Measurements from ENCODE around the gene CBLB.
"Not testable (repeated sequence)": the region's sequence is repeated elsewhere in the genome, so short reads cannot be mapped to it uniquely, and the experiment has no call there.

Gene CBLB

GRCh38 chr3:105781871-105782270 lies 86.9 kb downstream of the CBLB start:
- DNase-seq: no peak

DNA sequence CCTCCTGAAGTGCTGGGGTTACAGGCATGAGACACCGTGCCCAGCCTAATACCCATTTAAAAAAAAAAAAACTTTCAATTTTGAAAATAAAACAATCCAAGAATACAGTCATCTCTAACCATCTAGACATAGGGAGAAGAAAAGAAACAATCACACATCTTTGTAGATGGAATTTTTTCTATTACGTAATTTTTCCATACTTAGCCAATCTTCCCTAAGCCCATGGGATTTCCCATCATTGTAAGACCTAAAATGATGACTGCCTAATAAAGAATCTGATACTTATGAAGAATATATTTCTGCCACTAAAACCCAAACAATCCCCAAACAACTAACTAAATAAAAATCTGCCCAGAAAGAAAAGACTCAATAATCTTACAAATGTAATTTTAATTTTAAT lies 88.7 kb downstream of the CBLB start:
- no peak for DNase-seq

DNA sequence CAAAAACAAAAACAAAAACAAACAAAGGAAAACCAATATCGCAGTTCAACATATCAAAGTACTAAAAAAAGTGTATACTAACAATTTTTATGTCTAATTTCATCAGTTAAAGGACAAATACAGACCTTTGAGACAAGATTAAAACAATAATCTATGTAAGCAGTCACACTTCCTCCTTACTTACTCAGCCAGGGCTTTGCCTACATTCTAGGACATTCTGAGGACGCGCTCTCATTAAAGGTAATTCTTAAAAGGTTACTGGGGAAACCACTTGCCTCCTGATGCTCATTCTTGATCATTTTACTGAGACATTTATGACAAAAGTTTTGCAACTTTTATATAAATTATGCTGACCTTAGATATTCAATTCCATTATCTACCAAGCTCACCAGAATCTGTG lies 93.4 kb downstream of the CBLB start:
- DNase-seq: no peak

GRCh38 chr3:105774444-105775180 lies 94.2 kb downstream of the CBLB start:
- no peak for DNase-seq

DNA sequence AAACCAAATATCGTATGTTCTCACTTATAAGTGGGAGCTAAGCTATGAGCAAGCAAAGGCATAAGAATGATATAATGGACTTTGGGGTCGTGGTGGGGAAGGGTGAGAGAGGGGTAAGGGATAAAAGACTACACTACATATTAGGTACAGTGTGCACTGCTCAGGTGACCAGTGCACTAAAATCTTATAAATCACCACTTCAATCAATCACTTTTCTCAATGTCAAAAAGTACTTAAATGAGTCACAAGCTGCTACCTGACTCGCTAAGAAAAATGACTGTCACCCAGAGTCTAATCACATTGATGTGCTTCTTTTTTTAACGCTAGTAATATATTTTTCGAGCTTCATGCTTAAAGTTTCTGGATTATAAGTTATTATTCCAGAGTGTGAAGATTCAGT lies 95.5 kb downstream of the CBLB start:
- DNase-seq: no peak

DNA sequence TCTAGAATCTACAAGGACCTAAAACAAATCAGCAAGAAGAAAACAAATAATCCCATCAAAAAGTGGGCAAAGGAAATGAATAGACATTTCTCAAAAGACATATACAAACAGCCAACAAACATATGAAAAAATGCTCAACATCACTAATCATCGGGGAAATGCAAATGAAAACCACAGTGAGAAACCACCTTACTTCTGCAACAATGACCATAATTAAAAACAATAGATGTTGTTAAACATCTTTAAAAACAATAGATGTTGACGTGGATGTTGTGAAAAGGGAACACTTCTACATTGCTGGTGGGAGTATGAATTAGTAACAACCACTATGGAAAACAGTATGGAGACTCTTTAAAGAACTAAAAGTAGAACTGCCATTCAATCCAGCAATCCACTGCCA lies 96.2 kb downstream of the CBLB start:
- DNase-seq: no peak

DNA sequence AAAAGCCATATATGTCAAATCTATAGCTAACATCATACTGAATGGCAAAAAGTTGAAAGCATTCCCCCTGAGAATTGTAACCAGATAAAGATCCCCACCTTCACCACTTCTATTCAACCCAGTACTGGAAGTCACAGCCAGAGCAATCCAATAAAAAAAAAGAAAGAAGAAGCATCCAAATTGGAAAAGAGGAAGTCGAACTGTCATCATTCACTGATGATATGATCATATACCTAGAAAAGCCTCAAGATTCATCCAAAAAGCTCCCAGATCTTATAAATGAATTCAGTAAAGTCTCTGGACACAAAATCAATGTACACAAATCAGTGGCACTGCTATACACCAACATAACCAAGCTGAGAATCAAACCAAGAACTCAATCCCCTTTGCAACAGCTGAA lies 97.4 kb downstream of the CBLB start:
- no peak for DNase-seq

- no peak for DNase-seq
These were observed 98.4 kb downstream of the CBLB start for GRCh38 chr3:105770410-105770809.

- DNase-seq: no peak
These were observed 101.0 kb downstream of the CBLB start for GRCh38 chr3:105767776-105768175.

DNA sequence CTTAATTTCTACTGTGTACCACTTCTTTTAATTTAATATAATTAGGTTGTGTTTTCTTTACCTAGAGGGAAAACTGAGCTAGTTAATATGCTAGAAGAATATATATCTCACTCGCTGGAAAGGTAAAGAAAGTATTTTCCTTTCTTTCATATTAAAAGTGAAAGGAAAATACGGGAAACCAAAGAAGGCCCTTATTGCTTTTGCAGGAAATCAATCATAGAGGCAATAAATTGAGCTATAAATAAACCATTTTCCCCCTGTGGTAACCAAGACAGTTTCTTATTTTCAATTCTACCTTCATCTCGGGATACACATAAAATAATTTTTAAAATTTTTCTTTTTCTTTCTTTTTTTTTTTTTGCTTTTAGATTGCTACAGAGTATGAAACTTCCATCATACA lies 101.6 kb downstream of the CBLB start:
- no peak for DNase-seq

GRCh38 chr3:105765308-105765639 lies 103.5 kb downstream of the CBLB start:
- no peak for DNase-seq

DNA sequence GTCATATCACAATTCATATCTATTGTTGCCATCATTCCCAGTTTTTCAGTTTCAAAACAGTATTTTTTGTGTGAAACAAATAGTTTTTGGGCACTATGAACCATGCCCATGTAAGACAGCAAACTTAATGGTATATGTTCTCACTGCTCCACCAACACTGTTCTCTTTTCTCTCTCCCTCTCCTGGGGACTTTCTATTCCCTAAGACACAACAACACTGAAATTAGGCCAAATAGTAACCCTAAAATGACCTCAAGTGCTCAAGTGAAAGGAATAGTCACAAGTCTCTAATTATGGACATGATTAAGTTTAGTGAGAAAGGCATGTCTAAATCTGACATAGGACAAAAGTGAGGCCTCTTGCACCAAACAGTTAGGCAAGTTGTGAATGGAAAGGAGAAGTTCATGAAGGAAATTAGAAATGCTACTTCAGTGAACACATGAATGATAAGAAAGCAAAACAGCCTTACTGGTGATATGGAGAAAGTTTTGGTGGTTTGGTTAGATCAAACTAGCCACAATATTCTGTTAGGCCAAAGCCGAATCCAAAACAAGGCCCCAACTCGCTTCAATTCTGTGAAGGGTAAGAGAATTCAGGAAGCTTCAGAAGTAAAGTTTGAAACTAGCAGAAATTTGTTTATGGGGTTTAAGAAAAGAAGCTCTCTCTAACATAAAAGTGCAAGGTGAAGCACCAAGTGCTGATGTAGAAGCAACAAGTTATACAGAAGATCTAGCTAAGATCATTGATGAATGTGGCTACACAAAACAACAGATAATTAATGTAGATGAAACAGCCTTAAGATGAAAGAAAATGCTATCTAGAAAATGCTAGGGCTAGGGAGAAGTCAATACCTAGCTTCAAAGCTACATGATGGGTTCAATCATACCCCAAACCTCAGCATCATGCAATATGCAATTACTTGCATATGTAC lies 104.2 kb downstream of the CBLB start:
- DNase-seq: no peak

GRCh38 chr3:105763659-105764036 lies 105.2 kb downstream of the CBLB start:
- no peak for DNase-seq

DNA sequence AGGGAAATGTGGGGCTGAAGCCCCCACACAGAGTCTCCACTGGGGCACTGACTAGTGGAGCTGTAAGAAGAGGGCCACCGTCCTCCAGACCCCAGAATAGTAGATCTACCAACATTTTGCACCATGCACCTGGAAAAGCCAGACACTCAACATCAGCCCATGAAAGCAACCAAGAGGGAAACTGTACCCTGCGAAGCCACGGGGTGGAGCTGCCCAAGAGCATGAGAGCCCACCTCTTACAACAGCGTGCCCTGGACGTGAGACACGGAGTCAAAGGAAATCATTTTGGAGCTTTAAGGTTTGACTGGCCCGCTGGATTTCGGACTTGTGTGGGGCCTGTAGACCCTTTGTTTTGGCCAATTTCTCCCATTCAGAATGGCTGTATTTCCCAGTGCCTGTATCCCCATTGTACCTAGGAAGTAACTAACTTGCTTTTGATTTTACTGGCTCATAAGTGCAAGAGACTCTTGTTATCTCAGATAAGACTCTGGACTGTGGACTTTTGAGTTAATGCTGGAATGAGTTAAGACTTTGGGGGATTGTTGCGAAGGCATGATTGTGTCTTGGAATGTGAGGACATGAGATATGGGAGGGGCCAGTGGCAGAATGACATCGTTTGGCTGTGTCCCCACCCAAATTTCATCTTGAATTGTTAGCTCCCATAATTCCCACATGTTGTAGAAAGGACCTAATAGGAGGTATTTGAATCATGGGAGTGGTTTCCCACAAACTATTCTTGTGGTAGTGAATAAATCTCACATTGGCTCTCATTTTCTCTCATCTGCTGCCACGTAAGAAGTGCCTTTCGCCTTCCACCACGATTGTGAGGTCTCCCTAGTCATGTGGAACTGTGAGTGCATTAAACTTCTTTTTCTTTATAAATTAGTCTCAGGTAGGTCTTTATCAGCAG lies 105.8 kb downstream of the CBLB start:
- DNase-seq: no peak

- DNase-seq: not testable (repeated sequence)
These were observed 106.6 kb downstream of the CBLB start for GRCh38 chr3:105762214-105762613.

- DNase-seq: no peak
These were observed 109.3 kb downstream of the CBLB start for GRCh38 chr3:105759442-105760078.

DNA sequence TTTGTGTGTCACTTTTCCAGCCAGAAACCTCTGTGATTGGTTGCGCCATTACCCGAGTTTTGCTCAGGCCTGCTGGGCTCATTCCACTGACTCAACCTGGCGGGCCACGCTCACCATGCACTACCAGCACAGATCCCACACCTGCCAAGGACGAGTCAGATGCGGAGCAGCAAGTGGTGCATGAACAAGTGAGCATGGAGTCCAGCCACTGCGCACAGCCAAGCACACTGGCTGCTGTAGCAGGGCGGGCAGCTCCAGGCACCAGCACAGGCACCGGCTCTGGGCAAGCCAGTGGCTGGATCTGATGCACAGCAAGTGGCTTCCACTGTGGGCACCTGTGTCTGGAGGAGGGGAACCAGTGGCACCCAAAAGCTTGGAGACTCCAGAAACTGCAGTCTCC lies 110.4 kb downstream of the CBLB start:
- no peak for DNase-seq

GRCh38 chr3:105755121-105755886 lies 113.5 kb downstream of the CBLB start:
- no peak for DNase-seq

DNA sequence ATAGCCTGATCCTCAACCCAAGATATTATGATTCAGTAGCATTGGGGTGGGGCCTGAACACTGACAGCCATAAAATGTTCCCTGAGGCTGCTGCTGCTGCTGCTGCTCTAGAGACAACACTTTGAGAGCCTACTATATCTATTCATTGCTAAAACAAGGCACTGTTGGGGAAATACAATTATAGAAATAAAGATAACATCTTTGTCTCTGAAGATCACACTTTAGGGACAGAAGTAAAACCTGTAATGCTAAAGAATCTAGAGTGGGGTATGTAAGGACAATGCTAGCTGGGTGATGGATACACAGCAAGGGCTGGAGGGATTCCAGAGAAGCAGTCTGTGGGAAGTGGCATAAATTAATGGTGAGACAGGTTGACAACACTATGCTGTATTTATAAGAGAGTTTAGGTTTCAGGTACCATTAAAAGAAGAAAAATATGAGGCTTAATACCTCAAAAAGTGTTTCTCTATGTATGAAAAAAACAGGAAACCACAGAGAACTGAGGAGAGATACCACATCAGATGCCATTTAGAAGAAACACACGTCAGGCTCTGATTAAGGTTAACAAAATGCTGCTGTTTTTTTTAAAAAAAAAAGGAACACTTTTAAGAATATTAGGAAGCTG lies 115.9 kb downstream of the CBLB start:
- no peak for DNase-seq

DNA sequence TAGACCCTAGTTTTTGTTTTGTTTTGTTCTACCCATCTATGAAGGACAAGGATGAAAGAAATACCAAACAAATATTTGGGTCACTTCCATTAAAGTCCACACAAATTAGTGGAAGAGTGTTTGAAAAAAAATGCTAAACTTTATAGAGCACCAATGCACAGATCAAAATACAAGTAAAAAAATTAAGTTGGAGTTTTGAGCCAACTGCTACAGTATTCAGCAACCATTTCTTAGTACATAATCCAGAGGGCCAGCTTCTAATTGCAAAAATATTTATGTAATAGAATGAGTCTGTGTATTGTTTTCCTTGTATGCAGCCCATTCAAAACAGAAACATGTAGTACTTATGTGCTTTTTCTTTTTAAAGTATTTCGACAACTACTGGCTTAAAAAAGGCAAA lies 121.1 kb downstream of the CBLB start:
- no peak for DNase-seq

GRCh38 chr3:105747060-105747541 lies 121.7 kb downstream of the CBLB start:
- DNase-seq: no peak
